Naive B cell (primary cell): ENCODE results near the gene KLF5. TPM values are rescaled to one million over a fixed set of nuclear protein-coding genes. Genes with fewer than 3 reads are reported as not detected.

Experiments
- ATAC-seq, 2 donors: fragments of 150-1000 bp; cut with Tn5 transposase; 2 replicates each; pipeline ENCODE4 v1.10.0; 2021; ENCODE audit warnings: low read depth in 2 of 2, mild to moderate bottlenecking in 2 of 2, moderate library complexity in 2 of 2
- DNase-seq: peaks from one replicate; pipeline ENCODE4 v3.0.0; 2022
- H3K27ac Mint-ChIP-seq, 6 donors: one replicate each; pipeline ENCODE4 v1.8.0; 2020 to 2022; ENCODE audit warnings: mild to moderate bottlenecking in 6 of 6, mixed read lengths in 6 of 6, moderate library complexity in 5 of 6, inconsistent platforms in 2 of 6
- H3K27me3 Mint-ChIP-seq, 3 donors: one replicate each; pipeline ENCODE4 v1.8.0; 2021 to 2022; ENCODE audit warnings: mixed read lengths in 3 of 3, mild to moderate bottlenecking in 1 of 3
- H3K36me3 Mint-ChIP-seq, 2 donors: one replicate each; pipeline ENCODE4 v1.8.0; 2020 to 2022; ENCODE audit warnings: mixed read lengths in 2 of 2, inconsistent platforms in 1 of 2, mild to moderate bottlenecking in 1 of 2
- H3K4me1 Mint-ChIP-seq, 3 donors: one replicate each; pipeline ENCODE4 v1.8.0; 2020 to 2022; ENCODE audit warnings: mixed read lengths in 3 of 3, inconsistent platforms in 1 of 3, mild to moderate bottlenecking in 1 of 3, moderate library complexity in 1 of 3
- H3K4me3 Mint-ChIP-seq, 8 donors: one replicate each; pipeline ENCODE4 v1.8.0; 2020 to 2022; ENCODE audit warnings: mild to moderate bottlenecking in 8 of 8, mixed read lengths in 8 of 8, moderate library complexity in 8 of 8, inconsistent platforms in 2 of 8
- H3K9me3 Mint-ChIP-seq, 7 donors: one replicate each; pipeline ENCODE4 v1.8.0; 2020 to 2022; ENCODE audit warnings: mixed read lengths in 7 of 7, mild to moderate bottlenecking in 5 of 7, inconsistent platforms in 2 of 7, moderate library complexity in 1 of 7
- polyA plus RNA-seq, 6 donors: library from polyadenylated mRNA; unstranded; fragments of 300-500 nt; fragmentation: Illumina TruSeq; gene quantifications; one replicate each; pipeline ENCODE4 v1.2.3, GENCODE V29; 2021; ENCODE audit warnings: low read depth in 6 of 6

KLF5 gene
- polyA plus RNA-seq, 6 donors from 2014 or later = 0.51 to 2.7 (median 1.1) TPM

DNA sequence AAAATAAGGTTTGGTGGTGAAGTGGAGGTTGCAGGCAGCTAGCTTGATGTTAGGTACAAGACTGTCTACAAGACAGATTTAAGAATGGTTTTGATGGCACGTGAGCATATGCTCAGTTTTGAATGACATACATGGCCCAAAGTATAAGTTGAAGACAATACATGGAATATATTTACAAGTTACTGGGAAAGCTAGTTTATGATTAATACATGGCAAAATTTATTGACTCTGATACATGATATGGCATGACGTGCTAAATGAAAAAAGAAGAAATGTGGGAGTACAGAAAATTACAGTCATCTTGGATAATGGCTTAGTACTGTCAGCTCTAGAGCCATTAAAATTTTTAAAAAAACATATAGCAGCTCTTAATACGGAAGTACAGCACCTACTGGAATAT lies 4.4 kb downstream of the KLF5 start:
- Mint-ChIP-seq H3K27me3 (peaks cover 18 to 36% (median 28%) of the 10 kb centered on the region in 3 donors), H3K4me3 (no peak overlapping the region), H3K27ac (no peak overlapping the region), H3K36me3 (peaks cover 0 to 7% of the 10 kb centered on the region in 2 donors), H3K4me1 (peaks cover 12 to 18% (median 17%) of the 10 kb centered on the region in 3 donors), H3K9me3 (no peaks in the 10 kb centered on the region)
- ATAC-seq (no peak), DNase-seq (no peak)

- peaks cover 2 to 9% (median 6%) of the 10 kb centered on the region in 3 donors for H3K4me1 Mint-ChIP-seq
- ATAC-seq (no peak), DNase-seq (no peak)
- no peak overlapping the region for H3K4me3 Mint-ChIP-seq
- no peak overlapping the region for H3K27ac Mint-ChIP-seq
- peaks cover 0 to 7% of the 10 kb centered on the region in 2 donors for H3K36me3 Mint-ChIP-seq
- H3K9me3 Mint-ChIP-seq = no peaks in the 10 kb centered on the region
- peaks cover 8 to 25% (median 17%) of the 10 kb centered on the region in 3 donors for H3K27me3 Mint-ChIP-seq
These were observed 6.2 kb downstream of the KLF5 start for GRCh38 chr13:73065036-73065435.

DNA sequence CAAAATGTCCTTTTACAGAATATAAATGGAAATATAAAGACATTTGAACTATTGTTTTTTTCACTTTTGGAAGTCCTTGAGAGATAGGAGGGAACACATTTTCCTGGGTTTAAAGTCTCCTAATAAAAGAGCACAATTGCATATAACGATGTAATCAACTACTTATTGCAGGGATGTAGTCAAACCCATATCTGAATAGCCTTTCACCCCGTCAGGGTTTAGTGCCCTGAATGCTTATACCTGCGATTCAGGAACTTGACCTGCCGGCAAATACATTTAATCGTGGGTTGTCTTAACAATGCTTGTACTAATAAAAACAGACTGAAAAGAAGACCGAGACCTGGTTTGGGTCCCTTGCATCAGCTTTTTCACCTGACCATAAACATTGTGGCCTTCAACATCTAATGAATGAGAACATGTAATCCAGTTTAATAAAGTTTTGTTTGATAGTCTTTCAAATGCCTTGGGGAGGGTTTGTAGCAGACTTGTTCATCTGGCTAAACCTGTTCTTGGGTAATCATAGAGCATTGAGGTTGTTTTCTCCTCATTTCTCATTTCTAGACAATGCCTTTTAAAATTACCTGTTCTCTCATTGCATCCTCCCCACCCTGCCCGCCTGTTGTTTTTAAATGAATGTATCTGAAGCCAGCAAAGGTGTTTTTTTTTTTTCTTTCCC lies 7.0 kb downstream of the KLF5 start:
- H3K27me3 Mint-ChIP-seq = peaks cover 0 to 17% (median 10%) of the 10 kb centered on the region in 3 donors
- H3K4me3 Mint-ChIP-seq = no peak overlapping the region
- H3K9me3 Mint-ChIP-seq = no peaks in the 10 kb centered on the region
- H3K27ac Mint-ChIP-seq = peak overlapping the region in 1 of 6 donors; percentile 62
- DNase-seq (no peak), ATAC-seq (no peak)
- peaks cover 0 to under 1% (median 0%) of the 10 kb centered on the region in 3 donors for H3K4me1 Mint-ChIP-seq
- H3K36me3 Mint-ChIP-seq = peaks cover 0 to 7% of the 10 kb centered on the region in 2 donors

DNA sequence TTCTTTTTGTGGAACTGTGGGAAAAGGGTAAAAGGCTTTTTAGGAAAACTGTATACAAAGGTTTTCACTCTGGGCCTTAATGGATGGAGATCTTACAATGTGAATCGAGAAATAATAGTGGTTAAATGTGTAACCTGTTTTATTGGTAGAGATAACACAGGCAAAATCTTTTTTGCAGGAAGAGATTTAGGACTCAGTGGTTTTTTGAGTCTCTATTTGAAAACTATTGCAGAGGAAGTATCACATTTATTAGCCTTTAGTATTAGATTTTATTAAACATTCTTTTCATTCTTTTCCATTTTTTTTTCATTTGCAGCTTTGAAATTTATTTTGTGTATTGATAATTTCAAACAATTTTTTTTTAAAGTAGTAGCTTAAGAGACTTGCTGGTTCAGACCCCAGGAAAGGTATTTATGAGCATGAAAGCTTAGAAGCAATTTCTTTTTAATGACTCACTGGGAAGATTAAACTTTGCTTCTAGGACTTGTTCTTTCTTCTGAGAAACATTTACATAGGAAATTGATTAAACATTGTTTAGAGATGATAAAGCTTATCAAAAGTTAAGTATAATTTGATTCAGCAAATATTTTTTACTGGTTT lies 10.5 kb downstream of the KLF5 start:
- no peak overlapping the region for H3K4me3 Mint-ChIP-seq
- H3K27ac Mint-ChIP-seq = no peak overlapping the region
- no peaks in the 10 kb centered on the region for H3K36me3 Mint-ChIP-seq
- DNase-seq (no peak), ATAC-seq (no peak)
- no peaks in the 10 kb centered on the region for H3K27me3 Mint-ChIP-seq
- H3K9me3 Mint-ChIP-seq = no peaks in the 10 kb centered on the region
- H3K4me1 Mint-ChIP-seq = peaks cover 0 to 4% (median 0%) of the 10 kb centered on the region in 3 donors

DNA sequence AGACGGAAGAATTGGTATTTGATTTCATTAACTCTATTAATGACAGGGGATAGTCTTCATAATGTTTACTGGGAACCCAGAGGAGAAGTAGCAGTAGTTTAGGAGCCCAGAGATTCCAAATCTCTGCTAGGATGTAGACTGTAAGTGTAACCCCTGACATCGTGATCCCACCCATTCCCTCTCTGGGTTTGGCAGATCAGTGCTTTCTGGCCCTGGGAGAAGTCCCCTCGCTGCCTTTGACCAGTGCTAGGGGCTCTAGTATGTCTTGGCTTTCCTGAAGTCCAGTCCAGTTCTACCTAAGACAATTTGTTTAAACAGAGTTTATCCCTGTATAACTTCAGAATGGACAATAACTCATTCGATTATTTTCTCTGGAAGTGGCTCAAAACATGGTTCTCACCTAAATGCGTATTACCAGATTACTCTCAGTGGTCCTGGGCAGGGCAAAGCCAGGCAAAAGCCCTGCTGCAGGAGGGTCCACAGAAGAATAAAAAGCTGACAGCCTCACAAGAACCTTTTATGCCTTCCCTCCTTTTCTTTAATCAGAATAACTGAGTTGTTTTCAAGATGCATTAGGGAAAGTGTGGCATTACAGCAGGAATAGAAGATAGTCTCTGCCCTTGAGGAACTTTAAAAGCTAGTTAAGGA lies 11.8 kb downstream of the KLF5 start:
- Mint-ChIP-seq H3K27ac (no peak overlapping the region), H3K36me3 (no peaks in the 10 kb centered on the region), H3K27me3 (no peaks in the 10 kb centered on the region), H3K9me3 (no peaks in the 10 kb centered on the region), H3K4me3 (no peak overlapping the region), H3K4me1 (peaks cover 0 to 4% (median 0%) of the 10 kb centered on the region in 3 donors)
- no peak for DNase-seq
- ATAC-seq = no peak

- Mint-ChIP-seq H3K9me3 (no peaks in the 10 kb centered on the region), H3K4me1 (peaks cover 0 to 4% (median 0%) of the 10 kb centered on the region in 3 donors), H3K27me3 (no peaks in the 10 kb centered on the region), H3K4me3 (no peak overlapping the region), H3K27ac (no peak overlapping the region), H3K36me3 (no peaks in the 10 kb centered on the region)
- ATAC-seq (no peak), DNase-seq (no peak)
These were observed 13.6 kb downstream of the KLF5 start for GRCh38 chr13:73072239-73072900.

GRCh38 chr13:73073050-73073449 lies 14.2 kb downstream of the KLF5 start:
- H3K27ac Mint-ChIP-seq = no peak overlapping the region
- no peak for DNase-seq
- no peak for ATAC-seq
- H3K36me3 Mint-ChIP-seq = no peaks in the 10 kb centered on the region
- H3K9me3 Mint-ChIP-seq = no peaks in the 10 kb centered on the region
- peaks cover 0 to 4% (median 0%) of the 10 kb centered on the region in 3 donors for H3K4me1 Mint-ChIP-seq
- no peaks in the 10 kb centered on the region for H3K27me3 Mint-ChIP-seq
- no peak overlapping the region for H3K4me3 Mint-ChIP-seq

GRCh38 chr13:73074014-73074413 lies 15.2 kb downstream of the KLF5 start:
- DNase-seq (no peak), ATAC-seq (no peak)
- Mint-ChIP-seq H3K27ac (peak overlapping the region in 1 of 6 donors; percentile 1), H3K4me3 (no peak overlapping the region), H3K27me3 (no peaks in the 10 kb centered on the region), H3K9me3 (no peaks in the 10 kb centered on the region), H3K36me3 (no peaks in the 10 kb centered on the region), H3K4me1 (peaks cover 0 to 4% (median 0%) of the 10 kb centered on the region in 3 donors)

- Mint-ChIP-seq H3K9me3 (no peaks in the 10 kb centered on the region), H3K27ac (no peak overlapping the region), H3K4me1 (peaks cover 0 to 4% (median 0%) of the 10 kb centered on the region in 3 donors), H3K4me3 (no peak overlapping the region), H3K36me3 (no peaks in the 10 kb centered on the region), H3K27me3 (peaks cover 0 to 5% (median 0%) of the 10 kb centered on the region in 3 donors)
- ATAC-seq = no peak
- DNase-seq = no peak
These were observed 16.1 kb downstream of the KLF5 start for GRCh38 chr13:73074926-73075325.

DNA sequence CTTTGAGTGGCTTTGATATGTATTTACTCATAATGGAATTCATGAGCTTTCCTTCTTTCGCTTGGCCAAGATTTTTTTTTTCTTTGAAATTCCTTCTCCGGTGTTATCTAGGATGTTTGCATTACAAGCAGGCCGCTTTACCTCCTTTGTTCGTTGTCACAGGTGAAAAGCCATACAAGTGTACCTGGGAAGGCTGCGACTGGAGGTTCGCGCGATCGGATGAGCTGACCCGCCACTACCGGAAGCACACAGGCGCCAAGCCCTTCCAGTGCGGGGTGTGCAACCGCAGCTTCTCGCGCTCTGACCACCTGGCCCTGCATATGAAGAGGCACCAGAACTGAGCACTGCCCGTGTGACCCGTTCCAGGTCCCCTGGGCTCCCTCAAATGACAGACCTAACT lies 16.7 kb downstream of the KLF5 start:
- Mint-ChIP-seq H3K36me3 (no peaks in the 10 kb centered on the region), H3K4me1 (peaks cover 0 to 4% (median 0%) of the 10 kb centered on the region in 3 donors), H3K27me3 (peaks cover 0 to 5% (median 0%) of the 10 kb centered on the region in 3 donors), H3K9me3 (no peaks in the 10 kb centered on the region), H3K4me3 (no peak overlapping the region), H3K27ac (peak overlapping the region in 1 of 6 donors; percentile 84)
- no peak for ATAC-seq
- no peak for DNase-seq

- peak overlapping the region in 1 of 6 donors; percentile 84 for H3K27ac Mint-ChIP-seq
- no peaks in the 10 kb centered on the region for H3K9me3 Mint-ChIP-seq
- ATAC-seq = no peak
- DNase-seq = no peak
- H3K4me3 Mint-ChIP-seq = no peak overlapping the region
- peaks cover 0 to 5% (median 0%) of the 10 kb centered on the region in 3 donors for H3K27me3 Mint-ChIP-seq
- H3K4me1 Mint-ChIP-seq = peaks cover 0 to 4% (median 0%) of the 10 kb centered on the region in 3 donors
- H3K36me3 Mint-ChIP-seq = no peaks in the 10 kb centered on the region
These were observed 17.1 kb downstream of the KLF5 start for GRCh38 chr13:73075954-73076353.

DNA sequence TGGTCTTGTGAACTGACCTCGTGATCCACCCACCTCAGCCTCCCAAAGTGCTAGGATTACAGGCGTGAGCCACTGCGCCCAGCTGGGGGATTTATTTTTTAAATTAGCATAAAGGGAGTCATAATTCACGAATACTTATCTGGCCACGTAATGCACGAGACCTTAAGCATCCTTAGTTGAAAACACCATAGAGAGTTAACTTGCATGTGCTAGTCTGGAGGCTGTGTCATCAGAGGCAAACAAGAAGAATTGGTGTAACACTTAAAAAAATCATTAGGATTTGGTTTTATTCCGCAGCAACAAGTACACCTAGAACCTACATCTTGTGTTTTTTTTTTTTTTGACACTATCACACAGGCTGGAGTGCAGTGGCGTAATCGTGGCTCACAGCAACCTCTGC lies 19.1 kb downstream of the KLF5 start:
- Mint-ChIP-seq H3K4me1 (peaks cover 0 to 4% (median 0%) of the 10 kb centered on the region in 3 donors), H3K9me3 (no peaks in the 10 kb centered on the region), H3K27ac (no peak overlapping the region), H3K36me3 (no peaks in the 10 kb centered on the region), H3K27me3 (peaks cover 0 to 13% (median 0%) of the 10 kb centered on the region in 3 donors), H3K4me3 (no peak overlapping the region)
- DNase-seq = no peak
- ATAC-seq = no peak

GRCh38 chr13:73079359-73079758 lies 20.6 kb downstream of the KLF5 start:
- DNase-seq (no peak), ATAC-seq (no peak)
- Mint-ChIP-seq H3K9me3 (peaks cover 0 to 2% (median 0%) of the 10 kb centered on the region in 7 donors), H3K36me3 (no peaks in the 10 kb centered on the region), H3K4me3 (no peak overlapping the region), H3K4me1 (no peaks in the 10 kb centered on the region), H3K27me3 (peaks cover 0 to 13% (median 0%) of the 10 kb centered on the region in 3 donors), H3K27ac (no peak overlapping the region)
